Upper lobe of left lung (tissue), 4 donors: ENCODE results near the gene LIX1L.

Experiments
- CTCF ChIP-seq, 6 experiments: fragments of 450-650 bp in 4 of 6; fragments of 200-600 bp in 2 of 6; sonication (generic) in 2 of 6; IDR thresholded peaks; one replicate each; pipeline ENCODE4 v1.5.1; 2016 to 2019; ENCODE audit warnings: antibody characterized with exemption in 6 of 6
- POLR2AphosphoS5 ChIP-seq, 2 donors: sonication (generic); formaldehyde crosslinking; IDR thresholded peaks; one replicate each; pipeline ENCODE4 v1.5.1; 2017; ENCODE audit warnings: antibody characterized with exemption in 2 of 2

GRCh38 chr1:145952903-145953302 lies 4.9 kb downstream of the LIX1L start:
- TF ChIP-seq CTCF (IDR thresholded peaks at IDR 0.05), result no peak
- TF ChIP-seq POLR2AphosphoS5 (IDR thresholded peaks at IDR 0.05), result no peak
